GM23248 (cell line): ENCODE data around the gene H6PD.

Experiments used
- EZH2 ChIP-seq: fragments of 200-600 bp; sonication (generic); IDR thresholded peaks from 2 replicates; pipeline ENCODE4 v1.6.1; 2018; ENCODE audit warnings: antibody characterized with exemption, mild to moderate bottlenecking; ENCODE audit not compliant: insufficient read depth, poor library complexity, severe bottlenecking
- EZH2phosphoT487 ChIP-seq: fragments of 200-600 bp; sonication (generic); IDR thresholded peaks from 2 replicates; pipeline ENCODE4 v1.6.1; 2018; ENCODE audit warnings: antibody characterized with exemption, moderate library complexity, mild to moderate bottlenecking, low read depth; ENCODE audit not compliant: insufficient read depth

DNA sequence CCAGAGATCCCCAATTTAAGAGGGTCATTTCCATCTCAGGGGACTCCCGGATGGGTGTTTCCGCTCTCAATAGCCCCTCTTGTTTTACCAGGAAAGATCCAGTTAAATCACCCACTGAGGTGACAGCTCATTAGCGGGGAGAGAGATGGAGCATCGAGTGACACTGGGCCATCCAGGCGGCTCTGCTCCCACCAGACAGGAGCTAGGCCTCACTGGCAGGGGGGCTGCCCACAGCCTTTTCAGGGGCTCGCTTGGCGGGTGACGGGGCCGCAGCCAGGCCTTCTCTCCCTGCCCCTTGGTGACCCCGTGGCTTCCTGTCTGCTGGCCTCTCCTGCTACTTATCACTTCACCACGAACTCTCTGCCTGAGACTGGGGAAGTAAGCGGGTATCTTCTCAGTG is 31.4 kb downstream of the H6PD start:
- no peak for TF ChIP-seq EZH2phosphoT487
- TF ChIP-seq EZH2: no peak
